ENCODE data around the gene CDKN1C.

CDKN1C gene

GRCh38 chr11:2867142-2867541, 18.4 kb downstream of the CDKN1C start:
- no peak for DNase-seq

DNA sequence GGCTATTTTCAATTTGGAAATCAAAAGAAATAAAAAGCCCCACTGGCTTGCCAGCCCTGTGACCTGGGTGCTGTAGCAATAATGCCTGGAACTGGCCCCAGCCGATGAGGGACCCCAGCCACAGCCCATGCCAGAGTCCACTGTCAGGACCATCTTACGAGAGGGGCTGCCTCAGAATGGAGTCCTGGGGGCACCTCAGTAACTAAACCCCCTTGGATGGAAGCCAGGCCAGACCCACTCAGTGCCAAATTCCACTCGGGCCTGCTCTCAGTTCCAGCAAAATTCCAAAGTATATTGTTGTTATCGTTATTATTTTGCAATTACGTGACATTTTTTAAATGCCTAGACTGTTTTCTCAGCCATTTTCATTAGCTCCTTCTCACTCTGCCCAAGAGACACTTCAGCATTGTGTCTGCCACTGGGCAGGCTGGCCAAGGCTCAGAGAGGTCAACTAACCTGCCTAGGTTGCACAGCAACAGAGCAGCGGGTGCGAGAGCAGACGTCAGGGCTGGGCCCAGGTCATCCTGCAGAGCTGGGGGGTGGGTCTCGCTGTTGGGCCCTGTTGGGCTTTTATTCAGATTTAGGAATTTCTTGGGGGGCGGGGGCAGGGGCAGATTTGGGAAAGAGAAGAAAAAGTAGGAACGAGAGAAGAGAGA, 19.5 kb downstream of the CDKN1C start:
- no peak for DNase-seq

DNA sequence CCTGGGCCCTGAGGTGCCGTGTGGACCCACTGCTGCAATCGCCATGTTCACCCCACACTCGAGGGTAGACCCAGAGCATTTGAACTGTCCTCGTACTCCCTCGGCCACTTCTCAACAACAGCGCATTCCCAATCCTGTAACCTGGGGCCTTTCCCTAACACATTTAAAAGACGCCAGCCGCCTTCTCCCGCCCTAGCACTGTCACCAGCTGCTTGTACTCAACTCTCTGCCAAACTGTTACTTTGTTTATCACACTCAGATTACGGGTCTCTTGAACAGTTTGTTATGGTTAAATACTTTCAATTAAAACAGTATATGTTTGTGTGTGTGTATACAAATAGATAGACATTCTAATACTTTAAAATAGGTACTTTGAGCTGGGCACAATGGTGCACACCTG, 20.7 kb downstream of the CDKN1C start:
- DNase-seq: no peak

GRCh38 chr11:2863276-2863618, 22.3 kb downstream of the CDKN1C start:
- DNase-seq: peak; percentile 17

- DNase-seq: no peak
Observed at GRCh38 chr11:2862395-2863275, 22.9 kb downstream of the CDKN1C start.

DNA sequence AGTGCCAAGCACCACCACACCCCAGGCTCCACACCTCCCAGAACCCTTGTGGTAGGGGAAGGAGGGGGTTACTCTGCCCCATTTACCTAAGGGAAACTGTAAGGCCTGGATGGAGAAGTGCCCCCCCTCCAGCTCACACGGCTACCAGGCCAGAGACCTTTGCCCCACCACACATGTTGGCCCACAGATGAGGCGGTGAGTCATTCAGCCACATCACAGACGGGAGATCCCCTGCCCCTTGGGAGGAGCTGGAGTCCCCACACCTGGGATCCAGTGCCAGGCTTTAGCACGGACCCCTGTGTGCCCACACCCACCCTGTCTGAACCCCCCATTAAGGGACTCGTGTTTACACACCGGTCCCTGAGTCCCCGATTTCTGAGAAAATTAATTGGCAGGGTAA, 24.9 kb downstream of the CDKN1C start:
- DNase-seq: peak; percentile 40

- no peak for DNase-seq
Observed at GRCh38 chr11:2859699-2860037, 25.9 kb downstream of the CDKN1C start.

- no peak for DNase-seq
Observed at GRCh38 chr11:2858995-2859698, 26.4 kb downstream of the CDKN1C start.

DNA sequence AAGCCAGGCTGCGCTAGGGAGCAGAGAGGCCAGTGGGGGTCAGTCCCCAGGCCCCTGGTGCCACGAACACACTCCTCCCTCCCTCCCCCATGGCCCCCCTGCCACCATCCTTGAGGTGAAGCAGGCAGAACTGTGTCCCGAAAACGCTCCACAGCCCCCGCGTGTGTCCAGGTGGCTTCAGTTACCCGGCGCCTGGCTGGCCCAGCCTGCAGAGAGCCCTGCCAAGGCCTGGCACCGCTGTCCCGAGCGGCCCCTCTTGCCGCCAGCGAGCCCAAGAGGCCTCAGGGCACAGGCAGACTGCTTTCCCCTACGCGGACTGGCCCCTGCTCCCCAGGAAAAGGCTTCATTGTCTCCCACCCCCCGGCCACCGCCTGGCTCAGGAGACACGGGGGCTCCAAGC, 27.7 kb downstream of the CDKN1C start:
- DNase-seq: no peak

- no peak for DNase-seq
Observed at GRCh38 chr11:2857276-2857675, 28.3 kb downstream of the CDKN1C start.

DNA sequence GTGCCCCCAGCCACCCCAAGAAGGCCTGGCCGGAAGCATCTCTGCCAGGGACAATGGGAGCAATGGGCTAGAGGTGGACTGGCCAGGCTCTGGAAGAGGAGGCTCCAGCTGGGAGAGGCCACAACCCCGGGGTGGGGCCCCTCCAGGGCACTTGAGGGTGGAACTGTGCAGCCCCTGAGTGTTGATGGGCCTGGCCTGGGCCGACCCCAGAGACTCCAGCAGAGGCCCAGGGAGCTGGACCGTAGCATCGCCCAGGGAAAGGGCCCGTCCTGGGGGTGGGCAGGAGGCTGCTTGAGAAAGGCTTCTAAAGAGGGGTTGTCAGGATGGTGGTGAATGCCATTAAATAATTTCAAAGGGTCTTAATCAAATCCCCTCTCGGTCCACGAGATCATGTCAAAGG, 30.4 kb downstream of the CDKN1C start:
- no peak for DNase-seq

GRCh38 chr11:2853997-2854560, 31.5 kb downstream of the CDKN1C start:
- no peak for DNase-seq

- no peak for DNase-seq
Observed at GRCh38 chr11:2853401-2853800, 32.2 kb downstream of the CDKN1C start.

- DNase-seq: no peak
Observed at GRCh38 chr11:2849994-2850770, 35.4 kb downstream of the CDKN1C start.

DNA sequence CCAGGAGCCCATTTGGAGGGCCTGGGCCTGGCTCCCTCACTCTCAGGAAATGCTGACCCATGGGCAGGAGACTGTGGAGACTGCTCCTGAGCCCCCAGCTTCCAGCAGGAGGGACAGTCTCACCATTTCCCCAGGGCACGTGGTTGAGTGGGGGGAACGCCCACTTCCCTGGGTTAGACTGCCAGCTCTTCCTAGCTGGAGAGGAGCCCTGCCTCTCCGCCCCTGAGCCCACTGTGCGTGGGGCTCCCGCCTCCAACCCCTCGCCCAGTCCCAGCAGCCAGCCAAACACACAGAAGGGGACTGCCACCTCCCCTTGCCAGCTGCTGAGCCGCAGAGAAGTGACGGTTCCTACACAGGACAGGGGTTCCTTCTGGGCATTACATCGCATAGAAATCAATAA, 37.1 kb downstream of the CDKN1C start:
- DNase-seq: no peak

GRCh38 chr11:2847561-2847960, 38.0 kb downstream of the CDKN1C start:
- no peak for DNase-seq

- no peak for DNase-seq
Observed at GRCh38 chr11:2846470-2846869, 39.1 kb downstream of the CDKN1C start.

DNA sequence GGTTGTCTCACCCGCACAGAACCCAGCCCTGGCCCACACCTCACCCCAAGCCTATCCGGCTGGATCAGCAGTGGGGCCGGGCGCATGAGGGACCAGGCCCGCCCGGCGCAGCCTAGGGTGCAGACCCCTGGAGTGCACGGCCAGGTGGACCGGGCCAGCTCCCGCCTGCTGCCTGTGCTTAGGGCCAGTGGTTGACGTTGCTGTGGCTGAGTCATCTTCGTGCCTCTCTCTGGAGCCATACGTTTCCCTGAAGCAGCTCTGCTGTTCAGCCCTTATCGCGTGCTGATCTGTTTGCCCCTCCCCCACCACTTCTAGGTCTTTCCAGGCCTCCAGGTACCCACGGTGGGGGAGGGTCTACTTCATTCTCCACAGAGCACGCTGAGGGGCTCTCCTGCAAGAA, 39.5 kb downstream of the CDKN1C start:
- DNase-seq: no peak

- no peak for DNase-seq
Observed at GRCh38 chr11:2844996-2845395, 40.6 kb downstream of the CDKN1C start.

DNA sequence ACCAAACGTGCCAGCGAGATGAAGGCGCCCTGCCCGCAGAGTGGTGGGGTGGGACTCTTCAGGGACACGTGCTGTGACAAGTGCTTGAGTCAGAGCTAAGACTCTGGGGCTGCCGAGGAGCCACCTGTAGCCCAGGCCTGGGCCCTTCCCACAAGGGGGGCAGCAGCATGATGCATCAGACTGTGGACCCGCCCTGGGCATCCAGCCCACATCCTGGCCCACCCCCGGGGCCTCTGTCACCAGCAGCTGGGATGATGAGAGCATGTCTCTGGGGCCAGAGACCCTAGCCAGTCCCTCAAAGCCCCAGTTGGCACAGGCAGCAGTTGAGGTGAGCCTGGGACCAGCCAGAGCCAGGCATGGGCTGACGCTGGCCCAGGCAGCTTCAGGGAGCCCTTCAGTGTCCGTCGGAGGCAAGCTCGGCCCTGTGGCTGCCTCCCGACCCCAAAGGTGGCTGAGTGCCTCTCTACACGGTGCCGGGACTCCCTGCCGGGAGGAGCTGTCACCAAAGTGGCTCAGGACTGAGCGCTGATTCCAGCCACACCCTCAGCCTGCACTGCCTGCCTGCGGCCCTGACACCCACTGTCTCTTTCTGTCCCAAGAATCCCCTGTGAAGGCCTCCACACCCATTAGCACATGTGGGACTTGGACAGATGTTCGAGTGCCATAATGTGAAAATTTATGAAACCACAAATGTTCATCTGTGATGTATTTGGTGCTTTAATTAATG, 41.3 kb downstream of the CDKN1C start:
- DNase-seq: no peak

GRCh38 chr11:2843551-2843950, 42.0 kb downstream of the CDKN1C start:
- no peak for DNase-seq

- no peak for DNase-seq
Observed at GRCh38 chr11:2842876-2843275, 42.7 kb downstream of the CDKN1C start.

Data from stimulated activated CD4-positive, alpha-beta T cell treated with anti-CD3 and anti-CD28 coated beads, Interleukin-15, amount 100 ng/mL, for 24 hours (primary cell).